Stimulated activated CD8-positive, alpha-beta memory T cell treated with anti-CD3 and anti-CD28 coated beads, Interleukin-4, amount 100 ng/mL, for 24 hours (primary cell): ENCODE data around the gene ATCAY.
"Not testable (repeated sequence)": the region's sequence is repeated elsewhere in the genome, so short reads cannot be mapped to it uniquely, and the experiment has no call there.

Experiments
- DNase-seq: peaks from one replicate; pipeline ENCODE4 v3.0.0-alpha.2; 2020; ENCODE audit warnings: low read depth

Gene ATCAY

DNA sequence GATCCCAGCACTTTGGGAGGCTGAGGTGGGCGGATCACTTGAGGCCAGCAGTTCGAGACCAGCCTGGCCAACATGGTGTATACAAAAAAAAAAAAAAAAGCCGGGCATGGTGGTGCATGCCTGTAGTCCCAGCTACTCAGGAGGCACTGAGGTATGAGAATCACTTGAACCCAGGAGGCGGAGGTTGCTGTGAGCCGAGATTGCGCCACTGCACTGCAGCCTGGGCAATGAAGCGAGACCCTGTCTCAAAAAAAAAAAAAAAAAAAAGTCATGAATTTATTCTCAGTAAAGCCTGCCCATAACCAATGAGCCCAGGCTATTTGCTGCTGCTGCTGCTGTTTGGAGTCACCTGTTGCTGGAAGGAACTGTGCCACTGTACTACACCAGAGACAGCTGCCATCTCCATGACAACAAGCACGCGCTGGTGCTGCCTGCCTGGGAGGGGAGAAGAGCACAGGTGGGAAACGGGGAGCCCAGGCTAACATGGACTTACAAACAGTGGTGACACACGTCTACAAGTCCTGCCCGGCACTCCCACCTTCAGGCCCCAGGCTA is 23.0 kb upstream of the ATCAY start:
- DNase-seq, result no peak

DNA sequence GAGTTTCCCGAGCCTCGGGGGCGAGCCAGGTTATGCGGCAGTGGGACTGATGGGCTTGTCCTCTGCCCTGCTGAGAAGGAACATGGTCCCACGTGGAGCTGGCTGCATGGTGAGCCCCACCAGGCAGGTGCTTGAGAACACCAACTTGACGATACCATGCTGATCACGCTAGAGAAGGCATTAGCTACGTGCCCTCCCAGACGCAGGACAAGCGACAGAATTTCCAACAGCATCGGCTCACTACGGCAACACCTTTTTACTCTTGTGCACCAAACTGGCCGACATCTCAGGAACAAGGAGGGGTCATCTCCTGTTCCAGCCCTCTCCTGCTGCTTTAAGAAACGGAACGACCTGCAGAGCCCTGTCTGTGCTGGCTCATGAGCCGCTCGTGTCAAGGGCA is 20.0 kb upstream of the ATCAY start:
- DNase-seq, result no peak

GRCh38 chr19:3862826-3863500 is 17.5 kb upstream of the ATCAY start:
- no peak for DNase-seq

DNA sequence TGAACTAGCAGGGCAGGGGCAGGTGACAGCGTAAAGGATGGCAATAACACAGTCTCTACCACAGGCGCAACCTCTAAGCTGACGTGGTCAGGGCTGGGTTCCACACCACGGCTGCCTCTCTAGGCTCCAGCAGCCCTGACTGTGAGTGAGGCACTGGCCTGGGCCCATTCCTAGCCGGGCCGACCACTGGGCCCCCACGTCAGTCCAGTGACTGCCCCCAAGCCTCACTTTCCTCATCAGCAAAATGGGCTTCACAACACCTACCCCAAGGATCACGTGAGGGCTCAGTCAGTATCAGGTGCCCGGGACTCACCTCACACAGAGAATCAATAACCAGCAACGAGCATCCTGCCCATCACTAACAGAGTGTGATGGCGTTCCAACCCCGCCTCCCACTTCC is 16.8 kb upstream of the ATCAY start:
- no peak for DNase-seq

DNA sequence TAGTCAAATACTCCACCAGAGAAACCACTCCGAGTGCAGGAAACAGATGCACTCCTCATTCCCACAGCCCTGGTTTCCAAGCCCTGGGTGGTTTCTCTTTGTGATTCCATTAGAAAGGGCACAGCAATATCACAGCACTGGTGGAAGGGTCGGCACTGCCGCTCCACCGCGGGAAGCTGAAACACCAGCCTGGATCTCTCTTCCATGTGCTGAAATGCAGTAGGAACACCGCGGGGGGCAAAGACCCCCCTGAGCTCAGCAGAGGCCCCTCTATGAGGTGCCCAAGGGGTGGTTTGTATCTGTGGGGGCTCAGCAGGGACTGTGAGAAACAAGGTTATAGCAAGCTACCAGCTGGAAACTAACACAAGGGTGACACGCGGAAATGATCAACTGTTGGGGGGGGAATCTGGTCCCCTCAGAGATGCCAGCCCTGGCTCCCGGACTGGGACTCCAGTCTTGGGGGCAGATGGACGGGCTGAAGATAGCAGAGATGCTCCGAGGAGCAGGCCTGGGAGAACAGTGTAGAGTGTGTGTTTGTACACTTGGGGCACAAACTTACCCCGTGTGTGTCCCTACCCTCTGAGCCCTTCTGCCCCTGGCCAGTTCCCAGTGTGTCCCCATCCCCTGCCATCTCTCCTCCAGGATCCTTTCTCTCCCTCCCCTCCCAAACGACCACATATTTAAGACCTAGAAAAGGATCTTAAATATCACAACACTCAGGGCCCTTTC is 13.4 kb upstream of the ATCAY start:
- DNase-seq, result no peak

- DNase-seq, result no peak
These were observed 12.3 kb upstream of the ATCAY start for GRCh38 chr19:3867971-3868769.

GRCh38 chr19:3868770-3869456 is 11.6 kb upstream of the ATCAY start, which contains the start of gene ZFR2:
Gene ZFR2, minus strand, starts transcription at chr19:3869038. Its CDS starts 21 bp downstream, at chr19:3869017.
- DNase-seq, result peak; percentile 14

GRCh38 chr19:3873151-3873550 is 7.3 kb upstream of the ATCAY start:
- DNase-seq, result no peak

DNA sequence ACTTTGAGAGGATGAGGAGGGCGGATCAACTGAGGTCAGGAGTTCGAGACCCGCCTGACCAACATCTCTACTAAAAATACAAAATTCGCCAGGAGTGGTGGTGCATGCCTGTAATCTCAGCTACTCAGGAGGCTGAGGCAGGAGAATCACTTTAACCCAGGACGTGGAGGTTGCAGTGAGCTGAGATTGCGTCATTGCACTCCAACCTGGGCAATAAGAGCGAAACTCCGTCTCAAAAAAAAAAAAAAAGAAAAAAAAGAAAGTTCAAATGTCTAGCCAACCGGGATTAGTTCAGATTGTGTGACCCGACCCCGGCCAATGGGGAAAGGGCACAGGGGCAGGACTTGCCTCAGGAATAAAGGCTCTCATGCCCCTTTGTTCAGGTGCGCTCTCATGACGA is 5.8 kb upstream of the ATCAY start:
- not testable (repeated sequence) for DNase-seq

GRCh38 chr19:3879656-3880055 is 829 bp upstream of the ATCAY start:
- no peak for DNase-seq

DNA sequence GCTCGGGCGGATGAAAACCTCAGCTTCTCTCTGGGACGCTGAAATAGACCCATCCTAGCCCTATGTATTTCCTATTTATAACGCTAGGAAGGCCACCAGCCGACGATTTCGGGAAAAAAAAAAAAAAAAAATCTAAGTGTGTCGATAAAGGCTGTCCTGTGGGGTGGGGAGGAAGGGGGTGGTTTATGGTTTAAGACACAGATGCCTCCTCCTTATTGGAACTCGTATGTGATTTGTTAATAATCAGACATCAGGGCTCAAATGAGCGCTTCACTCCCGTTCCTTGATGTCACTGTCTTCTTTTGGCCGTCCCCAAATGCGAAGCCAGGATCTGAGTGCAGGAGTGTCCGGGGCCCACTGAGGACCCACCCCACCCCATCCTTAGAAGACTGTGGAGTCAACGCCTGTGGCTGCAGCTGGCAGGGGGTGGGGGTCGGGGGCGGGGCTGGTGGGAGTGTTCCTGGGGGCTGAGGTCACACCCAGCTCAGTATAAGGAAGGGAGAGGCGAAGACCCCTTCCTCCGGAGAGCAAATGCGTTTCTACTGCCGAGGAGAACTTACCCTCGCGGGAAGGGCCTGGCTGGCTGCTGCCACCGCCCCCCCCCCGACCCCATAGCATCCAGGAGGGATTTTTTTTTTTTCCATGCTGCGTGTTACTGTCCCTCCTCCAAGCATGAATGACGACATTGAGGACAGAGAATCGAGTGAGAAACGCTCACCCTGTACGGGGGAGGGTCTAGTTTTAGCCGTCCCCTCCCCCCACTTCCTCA is 971 bp downstream of the ATCAY start:
- DNase-seq, result no peak

DNA sequence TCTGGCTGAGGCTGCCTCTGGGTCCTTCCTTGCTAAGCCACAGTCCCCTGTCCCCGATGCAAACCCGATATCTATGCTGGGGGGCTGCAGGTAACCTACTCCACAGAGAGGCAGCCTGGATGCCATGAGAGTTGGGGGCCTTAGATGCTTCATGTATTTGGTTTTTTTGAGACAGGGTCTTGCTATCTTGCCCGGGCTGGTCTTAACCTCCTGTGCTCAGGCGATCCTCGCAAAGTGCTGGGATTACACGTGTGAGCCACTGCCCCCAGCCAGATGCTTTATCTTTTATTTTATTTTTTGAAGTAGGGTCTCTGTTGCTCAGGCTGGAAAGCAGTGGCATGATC is 1.5 kb downstream of the ATCAY start:
- DNase-seq, result no peak

DNA sequence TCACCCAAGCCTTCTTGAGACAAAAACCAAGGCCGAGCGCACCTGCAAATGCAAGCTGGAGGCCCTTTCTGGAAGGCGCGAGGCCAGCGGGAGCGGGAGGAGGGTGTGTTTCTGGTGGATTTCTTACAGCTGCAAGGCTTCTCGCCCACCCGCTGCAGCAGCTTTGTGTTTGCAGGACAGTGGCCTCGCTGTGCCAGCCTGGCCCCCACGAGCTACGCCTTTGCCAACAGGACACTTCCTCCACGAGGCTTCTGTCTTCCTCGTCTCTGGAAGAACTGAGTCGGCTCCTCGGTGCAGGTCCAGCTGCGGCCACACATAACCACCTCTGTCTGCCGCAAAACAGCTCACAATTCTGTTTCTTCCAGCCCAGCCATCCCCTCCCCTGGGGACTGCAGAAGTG is 10.1 kb downstream of the ATCAY start:
- DNase-seq, result no peak

GRCh38 chr19:3893509-3894179 is 13.2 kb downstream of the ATCAY start:
- DNase-seq, result no peak

GRCh38 chr19:3894959-3895358 is 14.5 kb downstream of the ATCAY start:
- not testable (repeated sequence) for DNase-seq

- no peak for DNase-seq
These were observed 15.3 kb downstream of the ATCAY start for GRCh38 chr19:3895788-3896187.

DNA sequence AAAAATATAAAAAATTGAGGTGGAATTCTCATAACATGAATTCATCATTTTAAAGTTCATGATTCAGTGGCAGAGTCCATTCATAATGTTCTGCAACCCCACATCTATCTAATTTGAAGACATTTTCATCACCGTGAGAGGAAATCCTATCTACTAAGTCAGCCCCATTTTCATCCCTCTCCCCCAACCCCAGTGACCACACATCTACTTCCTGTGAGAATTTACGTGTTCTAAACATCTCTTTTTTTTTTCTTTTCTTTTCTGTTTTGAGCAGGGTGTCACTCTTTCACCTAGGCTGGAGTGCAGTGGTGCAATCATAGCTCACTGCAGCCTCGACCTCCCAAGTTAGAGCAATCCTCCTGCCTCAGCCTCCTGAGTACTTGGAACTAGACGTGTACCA is 17.5 kb downstream of the ATCAY start:
- no peak for DNase-seq

- no peak for DNase-seq
These were observed 17.9 kb downstream of the ATCAY start for GRCh38 chr19:3898426-3898825.

DNA sequence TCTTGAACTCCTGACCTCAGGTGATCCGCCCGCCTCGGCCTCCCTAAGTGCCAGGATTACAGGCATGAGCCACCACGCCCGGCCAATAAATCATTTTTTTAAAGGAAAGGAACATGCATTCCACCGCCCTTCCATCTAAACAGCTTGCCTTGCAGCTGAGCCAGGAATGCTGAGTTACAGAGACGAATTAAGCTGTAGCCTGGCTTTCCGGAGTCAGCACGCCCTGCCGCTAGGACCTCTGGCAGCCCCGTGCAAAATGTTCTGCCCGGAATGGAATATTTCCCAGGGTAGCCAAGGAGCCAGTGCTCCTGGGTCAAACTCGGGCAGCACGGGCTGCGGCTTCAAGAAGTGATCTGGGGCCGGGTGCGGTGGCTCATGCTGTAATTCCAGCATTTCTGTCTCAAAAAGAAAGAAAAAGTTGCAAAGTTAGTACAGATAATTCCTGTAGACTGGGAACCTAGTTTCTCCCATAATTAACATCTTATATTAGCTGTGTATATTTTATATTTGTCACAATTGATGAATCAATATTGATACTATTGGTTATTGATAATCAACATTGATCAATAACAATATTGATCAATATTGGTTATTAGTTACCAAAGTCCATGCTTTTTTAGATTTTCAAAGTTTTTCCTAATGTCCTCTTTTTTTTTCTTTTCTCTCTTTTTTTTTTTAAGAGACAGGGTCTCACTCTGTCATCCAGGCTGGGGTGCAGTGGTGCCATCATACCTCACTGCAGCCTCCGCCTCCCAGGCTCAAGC is 19.2 kb downstream of the ATCAY start:
- DNase-seq, result no peak
